HepG2 (cell line): ENCODE data around the gene MTRF1. TPM values are rescaled to one million over a fixed set of nuclear protein-coding genes. Genes with fewer than 3 reads are reported as not detected.

Experiments
- ARHGAP35 ChIP-seq: sonication (generic); formaldehyde crosslinking; IDR thresholded peaks from 2 replicates; pipeline ENCODE4 v1.9.0; 2022; ENCODE audit warnings: mild to moderate bottlenecking, inconsistent platforms, moderate library complexity, missing genetic modification reagents, borderline replicate concordance
- ATF7 ChIP-seq, 2 experiments: fragments of 450-650 bp in 1 of 2; sonication (generic) in 1 of 2; formaldehyde crosslinking in 1 of 2; IDR thresholded peaks; 2 replicates each; pipeline versions ENCODE4 v1.4.0 to v1.6.1; 2016 to 2020; ENCODE audit warnings: antibody characterized with exemption in 1 of 2, mild to moderate bottlenecking in 1 of 2, missing genetic modification reagents in 1 of 2
- FOXO4 ChIP-seq: sonication (generic); formaldehyde crosslinking; conservative IDR thresholded peaks from 2 replicates; pipeline ENCODE4 v1.8.1; 2023; ENCODE audit warnings: missing genetic modification reagents
- GFI1 ChIP-seq: sonication (generic); formaldehyde crosslinking; IDR thresholded peaks from 2 replicates; pipeline ENCODE4 v1.5.0; 2020; ENCODE audit warnings: missing genetic modification reagents, mild to moderate bottlenecking, borderline replicate concordance
- JUN ChIP-seq: sonication (generic); formaldehyde crosslinking; IDR thresholded peaks from 2 replicates; pipeline ENCODE4 v1.4.0; 2020; ENCODE audit warnings: mild to moderate bottlenecking, missing genetic modification reagents
- MBNL3 ChIP-seq: fragments of 250-450 bp; sonication (Bioruptor Pico); conservative IDR thresholded peaks from 2 replicates; pipeline ENCODE4 v1.8.0; 2022; ENCODE audit warnings: mild to moderate bottlenecking, inconsistent platforms
- PRDM10 ChIP-seq: sonication (generic); formaldehyde crosslinking; IDR thresholded peaks from 2 replicates; pipeline ENCODE4 v1.4.0; 2020; ENCODE audit warnings: low read depth, missing genetic modification reagents
- SOX5 ChIP-seq: IDR thresholded peaks from 2 replicates; pipeline ENCODE4 v1.6.1; 2016; ENCODE audit warnings: borderline replicate concordance
- SRY ChIP-seq: sonication (generic); formaldehyde crosslinking; IDR thresholded peaks from 2 replicates; pipeline ENCODE4 v1.8.0; 2022; ENCODE audit warnings: mild to moderate bottlenecking, missing genetic modification reagents
- TEAD3 ChIP-seq: optimal IDR thresholded peaks from 2 replicates; pipeline ENCODE3; 2016; ENCODE audit warnings: borderline replicate concordance
- YEATS4 ChIP-seq: sonication (generic); formaldehyde crosslinking; IDR thresholded peaks from 2 replicates; pipeline ENCODE4 v1.4.0; 2020; ENCODE audit warnings: missing genetic modification reagents, borderline replicate concordance
- ZNF235 ChIP-seq: sonication (generic); formaldehyde crosslinking; IDR thresholded peaks from 2 replicates; pipeline ENCODE4 v1.8.1; 2023; ENCODE audit warnings: mild to moderate bottlenecking, missing genetic modification reagents, borderline replicate concordance
- ZNF253 ChIP-seq: sonication (generic); formaldehyde crosslinking; IDR thresholded peaks from 2 replicates; pipeline ENCODE4 v1.8.0; 2022; ENCODE audit warnings: mild to moderate bottlenecking, missing genetic modification reagents, borderline replicate concordance
- ZNF609 ChIP-seq: sonication (generic); formaldehyde crosslinking; IDR thresholded peaks from 2 replicates; pipeline ENCODE4 v1.4.0; 2020; ENCODE audit warnings: mild to moderate bottlenecking, missing genetic modification reagents, borderline replicate concordance
- polyA plus RNA-seq, 8 experiments: library from polyadenylated mRNA; depleted of rRNA in 3 of 8; stranded (reverse) in 7 of 8; unstranded in 1 of 8; fragments of >200 nt; fragmentation: Illumina TruSeq in 4 of 8; extraction: Trizol in 4 of 8; gene quantifications; 2 replicates each; pipeline versions ENCODE4 v1.2.1 to v1.2.3, GENCODE V29; 2011 to 2016; ENCODE audit warnings: low read depth in 4 of 8, missing spikeins in 1 of 8, mixed read lengths in 1 of 8; ENCODE audit not compliant: insufficient read depth in 1 of 8
- total RNA-seq, 5 experiments: library from RNA; depleted of rRNA; stranded (reverse); fragments of >200 nt; fragmentation: Illumina TruSeq; extraction: Trizol; gene quantifications; 2 replicates each; pipeline ENCODE4 v1.2.3, GENCODE V29; 2016; ENCODE audit warnings: low read depth in 1 of 5

The MTRF1 gene
- total and polyA plus RNA-seq, 2 of the 13 experiments (the other 11 are each of a cell fraction or from before 2014, with no cell fraction given) = 21.6 to 27.2 TPM

GRCh38 chr13:41193919-41194824 is 69.2 kb downstream of the MTRF1 start, which contains the start of gene KBTBD7 (continued):
- no peak for TF ChIP-seq ARHGAP35
- TF ChIP-seq YEATS4 (CRISPR knock-in tag) = peak; percentile 94
- TF ChIP-seq JUN (CRISPR knock-in tag) = peak; percentile 52; the same call in 1 of the 2 replicates
- TF ChIP-seq FOXO4 (CRISPR knock-in tag) = 0 out of 2 replicates have a peak, but pooled peaks have one; percentile 73
- peak; percentile 63 for TF ChIP-seq SOX5 (CRISPR knock-in tag)
- TF ChIP-seq TEAD3 (CRISPR knock-in tag) = peak; percentile 60
- TF ChIP-seq SRY (CRISPR knock-in tag) = no peak
- no peak for TF ChIP-seq ZNF235
- TF ChIP-seq ATF7 (IDR thresholded peaks at IDR 0.05) = no peak
- TF ChIP-seq ATF7 (CRISPR knock-in tag; IDR thresholded peaks at IDR 0.05) = peak; percentile 70; the same call in 1 of the 2 replicates
- TF ChIP-seq GFI1 (CRISPR knock-in tag) = 0 out of 2 replicates have a peak, but pooled peaks have one; percentile 29
- TF ChIP-seq ZNF609 (CRISPR knock-in tag) = 0 out of 2 replicates have a peak, but pooled peaks have one; percentile 22
- no peak for TF ChIP-seq ZNF253 (CRISPR knock-in tag)
- no peak for TF ChIP-seq MBNL3 (CRISPR knock-in tag)
- 0 out of 2 replicates have a peak, but pooled peaks have one; percentile 63 for TF ChIP-seq PRDM10 (CRISPR knock-in tag)
